Measurements from ENCODE around the gene CTTN. TPM values are rescaled to one million over a fixed set of nuclear protein-coding genes. Genes with fewer than 3 reads are reported as not detected.
"Not testable (repeated sequence)": the region's sequence is repeated elsewhere in the genome, so short reads cannot be mapped to it uniquely, and the experiment has no call there.

CTTN gene
- total RNA-seq, 1 donor from 2014 or later: 71.9 TPM

DNA sequence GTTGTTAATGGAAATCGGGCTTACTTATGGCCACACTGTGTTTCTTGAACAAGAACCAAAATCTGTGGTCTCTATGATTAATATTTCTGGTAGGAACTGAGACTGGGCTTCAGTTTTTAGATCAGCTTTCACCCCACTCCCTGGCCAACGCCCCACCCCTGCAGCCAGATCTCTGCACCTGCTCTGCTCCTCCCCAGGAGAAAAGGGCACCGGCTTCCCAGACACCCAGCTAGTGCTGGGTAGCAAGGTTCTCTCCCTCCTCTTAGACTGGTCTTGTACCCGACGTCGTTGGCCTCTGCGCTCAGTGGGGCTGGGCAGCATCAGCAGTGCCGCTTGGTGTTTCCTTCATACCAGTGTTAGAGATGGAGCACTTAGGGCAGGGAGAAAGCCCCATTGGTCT, 17.0 kb upstream of the CTTN start:
- no peak for ATAC-seq
- no peak for DNase-seq (ENCODE audit: low spot score)

DNA sequence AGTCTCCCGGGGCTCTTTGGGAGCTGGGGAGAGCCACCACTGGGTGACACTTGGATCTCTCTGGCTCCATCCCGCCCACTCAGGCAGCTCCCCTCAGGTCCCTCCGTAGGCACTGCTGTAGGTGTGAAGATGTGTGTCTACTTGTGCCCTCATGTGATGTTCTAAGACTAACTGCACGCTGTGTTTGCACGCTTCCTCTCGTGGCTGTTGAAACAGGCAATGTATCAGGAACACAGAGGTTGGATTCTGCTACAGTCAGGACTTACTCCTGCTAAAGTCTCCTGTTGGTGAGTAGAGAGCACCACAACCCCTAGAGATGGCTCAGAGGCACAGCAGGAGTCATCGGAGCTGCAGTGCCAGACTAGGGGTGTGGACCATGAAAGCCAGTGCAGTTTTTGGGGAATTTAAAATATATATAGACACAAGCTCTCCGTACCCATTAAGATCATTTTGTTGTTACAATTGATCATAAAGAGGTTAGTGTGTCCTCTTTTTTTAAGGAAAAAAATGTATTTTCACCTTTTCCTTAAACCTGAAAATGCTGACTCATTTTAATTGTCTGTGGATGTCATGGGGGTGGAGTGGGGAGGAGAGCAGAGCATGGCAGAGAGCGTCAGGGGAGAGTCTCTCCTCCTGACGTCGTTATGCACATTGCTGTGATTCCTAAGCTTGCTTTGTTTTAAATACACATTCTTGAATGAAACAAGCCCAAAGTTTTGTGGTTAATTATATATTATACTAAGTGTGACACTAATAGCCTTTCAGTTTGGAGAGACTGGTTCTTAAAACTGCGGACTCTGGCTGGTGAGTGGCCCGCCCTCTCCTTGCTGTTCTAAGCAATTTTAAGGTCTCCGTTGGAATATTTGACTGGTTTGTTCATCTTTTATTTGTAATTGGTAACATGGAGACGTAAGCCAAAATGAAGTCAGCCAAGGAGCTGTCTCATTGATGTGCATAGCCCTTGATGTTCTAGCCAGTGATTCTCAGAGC, 16.2 kb upstream of the CTTN start:
- DNase-seq (ENCODE audit: low spot score) (no peak), ATAC-seq (no peak)

DNA sequence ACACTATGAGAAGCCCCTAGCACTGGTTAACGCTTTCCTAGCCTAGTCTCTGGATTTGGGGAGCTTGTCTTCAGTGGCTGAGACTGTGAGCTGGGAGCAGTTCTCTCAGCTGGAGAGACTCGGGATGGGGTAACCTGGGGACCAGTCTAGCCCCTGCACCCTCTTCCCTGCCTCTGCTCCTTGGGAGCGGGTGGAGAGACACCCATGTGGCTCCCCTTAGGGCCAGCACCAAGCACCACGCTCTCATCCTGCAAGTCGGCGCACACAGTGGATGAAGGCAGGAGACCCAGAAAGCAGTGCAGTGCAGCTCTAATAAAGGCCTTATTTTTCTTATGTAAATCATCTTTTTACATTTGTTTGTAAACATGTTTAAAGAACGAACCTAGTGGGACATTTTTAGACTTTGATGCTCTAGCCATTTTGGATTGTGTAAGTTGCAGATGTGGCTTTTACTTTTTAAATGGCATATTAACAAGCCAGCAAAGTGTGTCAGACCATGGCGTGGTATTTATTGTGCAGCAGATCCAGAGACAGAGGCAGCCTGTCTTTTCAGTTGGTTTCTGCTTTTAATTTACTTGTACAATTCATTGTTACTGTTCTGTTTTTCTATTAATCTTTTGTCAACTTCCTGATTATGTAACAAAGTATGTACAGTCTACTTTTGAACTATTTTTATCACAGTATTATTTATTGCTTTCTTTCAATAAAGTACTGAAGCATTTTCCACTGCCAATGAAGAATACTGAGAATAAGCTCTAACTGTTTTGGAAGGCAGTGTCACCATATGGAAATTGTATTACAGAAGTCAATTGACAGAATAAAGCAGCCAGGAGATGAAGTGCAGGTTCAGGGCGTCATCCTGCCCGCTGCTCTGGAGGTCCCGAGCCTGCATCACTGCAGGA, 14.4 kb upstream of the CTTN start:
- DNase-seq (ENCODE audit: low spot score): no peak
- no peak for ATAC-seq

DNA sequence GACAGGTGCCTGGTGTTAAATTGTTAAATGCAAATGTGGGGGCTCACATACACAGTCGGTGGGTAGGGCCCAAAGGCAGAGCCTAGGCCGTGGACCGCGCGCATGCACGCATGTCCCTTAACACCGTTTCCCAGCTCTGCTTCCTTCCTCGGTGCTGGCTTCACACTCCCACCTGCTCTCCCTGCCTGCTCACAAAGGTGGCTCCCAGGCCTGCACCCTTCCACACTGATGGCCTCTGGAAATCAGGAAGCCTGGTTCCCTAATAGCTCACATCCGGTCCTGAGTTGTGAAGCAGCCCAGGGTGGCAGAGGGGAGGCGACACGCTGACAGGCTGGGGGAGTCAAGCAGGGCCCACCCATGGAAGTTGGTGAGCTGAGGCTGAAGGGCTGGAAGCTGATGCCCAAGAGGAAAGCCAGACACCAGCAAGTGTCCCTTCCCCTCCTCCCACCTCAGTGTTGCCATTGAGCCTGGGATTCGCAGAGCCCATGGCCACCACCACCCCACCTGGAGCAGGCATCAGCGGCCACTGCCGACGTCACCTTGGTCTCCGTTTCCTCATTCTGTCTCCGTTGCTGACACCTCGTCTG, 13.7 kb upstream of the CTTN start:
- ATAC-seq (no peak), DNase-seq (ENCODE audit: low spot score) (no peak)

DNA sequence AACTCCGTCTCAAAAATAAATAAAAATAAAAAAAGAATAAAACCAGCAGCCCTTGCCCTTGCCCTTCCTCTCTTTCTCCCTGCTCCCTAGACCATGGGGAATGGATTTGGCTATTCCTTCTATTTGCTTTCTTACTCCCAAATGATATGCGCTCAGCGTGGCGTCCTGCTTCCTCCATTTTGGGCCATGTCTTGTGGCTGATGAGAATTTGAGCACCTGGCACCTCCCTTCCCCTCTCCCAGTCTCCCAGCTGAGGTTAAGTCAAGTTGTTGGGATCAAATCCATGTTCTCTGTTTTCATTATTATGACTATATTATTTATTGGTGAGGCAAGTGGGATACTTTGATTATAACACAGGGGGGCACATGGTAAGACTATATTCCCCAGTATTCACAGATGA, 10.8 kb upstream of the CTTN start:
- ATAC-seq (no peak), DNase-seq (ENCODE audit: low spot score) (no peak)

DNA sequence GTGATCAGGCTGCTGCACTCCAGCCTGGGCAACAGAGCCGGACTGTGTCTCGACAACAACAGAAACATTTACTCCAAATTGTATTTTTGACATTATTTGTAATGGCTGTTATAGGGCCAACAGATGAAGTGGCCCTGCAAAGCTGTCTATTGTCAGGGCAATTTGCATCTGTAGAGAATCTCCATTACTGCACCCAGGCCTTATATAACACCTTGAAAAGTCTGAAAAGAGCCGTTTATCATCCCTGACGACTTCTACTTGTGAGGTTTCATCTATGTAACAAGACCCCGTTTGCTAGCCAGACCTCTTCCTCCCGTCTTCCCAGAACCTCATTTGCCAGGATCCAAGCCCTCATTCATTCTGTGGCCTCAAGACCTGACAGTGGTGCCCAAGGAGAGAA, 9.1 kb upstream of the CTTN start:
- ATAC-seq (no peak), DNase-seq (ENCODE audit: low spot score) (no peak)

DNA sequence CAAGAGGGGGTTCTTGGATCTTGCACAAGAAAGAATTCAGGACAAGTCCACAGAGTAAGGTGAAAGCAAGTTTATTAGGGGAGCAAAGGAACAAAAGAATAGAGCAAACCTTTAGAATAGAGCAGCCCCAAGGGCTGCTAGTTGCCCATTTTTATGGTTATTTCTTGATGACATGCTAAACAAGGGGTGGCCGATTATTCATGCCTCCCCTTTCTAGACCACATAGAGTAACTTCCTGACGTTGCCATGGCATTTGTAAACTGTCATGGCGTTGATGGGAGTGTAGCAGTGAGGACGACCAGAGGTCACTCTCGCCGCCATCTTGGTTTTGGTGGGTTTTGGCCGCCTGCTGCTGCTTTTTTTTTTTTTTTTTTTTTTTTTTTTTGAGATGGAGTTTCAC, 7.4 kb upstream of the CTTN start:
- not testable (repeated sequence) for DNase-seq (ENCODE audit: low spot score)

DNA sequence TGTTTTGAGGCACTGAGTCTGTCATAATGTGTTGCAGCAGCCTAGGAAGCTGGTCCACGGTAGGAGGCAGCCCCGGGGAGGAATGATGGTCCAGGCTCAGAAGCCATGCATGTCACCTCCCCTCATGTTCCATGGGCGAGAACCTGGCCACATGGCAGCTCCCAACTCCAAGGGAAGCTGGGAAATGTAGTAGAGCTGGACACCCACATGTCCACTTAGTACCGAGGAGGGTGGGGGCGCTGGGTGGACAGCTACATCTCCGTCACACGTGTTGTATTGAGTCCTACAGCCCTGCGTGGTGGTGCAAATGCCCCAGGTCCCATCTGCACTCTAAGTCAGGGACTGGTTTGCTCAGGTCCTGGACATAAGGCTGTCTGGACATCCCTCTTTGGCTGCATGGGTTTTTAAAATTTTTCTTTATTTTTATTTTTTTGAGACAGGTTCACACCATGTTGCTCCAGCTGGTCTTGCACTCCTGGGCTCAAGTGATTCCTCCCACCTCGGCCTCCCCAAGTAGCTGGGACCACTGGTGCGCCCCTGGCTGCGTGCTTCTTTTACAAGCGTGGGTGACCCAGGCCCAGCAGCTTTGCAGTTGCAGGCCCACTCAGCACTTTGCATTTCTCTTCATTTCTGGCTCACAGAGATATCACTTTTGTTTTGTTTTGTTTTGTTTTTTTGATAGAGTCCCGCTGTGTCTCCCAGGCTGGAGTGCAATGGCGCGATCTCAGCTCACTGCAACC, 3.9 kb upstream of the CTTN start:
- ATAC-seq (no peak), DNase-seq (ENCODE audit: low spot score) (no peak)

More for the DNA sequence above, 7.4 kb upstream of the CTTN start:
- ATAC-seq: not testable (repeated sequence)

DNA sequence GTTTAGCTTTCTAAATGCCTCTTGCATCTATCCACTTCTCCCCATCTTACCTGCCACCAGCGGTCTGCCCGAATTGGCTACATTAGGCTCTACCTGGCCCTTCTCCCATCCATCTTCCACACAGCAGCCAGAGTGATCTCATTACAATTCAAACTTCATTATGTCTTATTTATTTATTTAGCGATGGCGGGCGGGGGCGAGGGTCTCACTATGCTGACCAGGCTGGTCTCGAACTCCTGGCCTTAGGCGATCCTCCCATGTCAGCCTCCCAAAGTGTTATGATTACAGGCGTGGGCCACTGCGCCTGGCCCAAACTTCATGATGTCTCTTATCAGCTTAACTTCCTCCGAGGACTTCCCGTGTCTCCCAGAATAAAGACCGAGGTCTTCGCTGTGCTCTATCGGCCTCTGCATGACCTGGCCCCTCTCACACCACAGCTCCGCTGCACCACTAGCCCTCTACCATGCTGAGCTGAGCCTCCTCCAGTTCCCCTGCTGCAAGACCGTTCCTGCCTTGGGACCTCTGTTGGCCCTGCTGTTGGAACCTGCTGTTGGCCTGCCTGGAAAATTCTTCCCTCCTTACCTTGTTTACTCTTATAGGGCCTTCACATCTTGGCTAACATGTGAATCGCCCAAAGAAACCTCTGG, 870 bp upstream of the CTTN start:
- DNase-seq (ENCODE audit: low spot score) (no peak), ATAC-seq (peak; percentile 37)

DNA sequence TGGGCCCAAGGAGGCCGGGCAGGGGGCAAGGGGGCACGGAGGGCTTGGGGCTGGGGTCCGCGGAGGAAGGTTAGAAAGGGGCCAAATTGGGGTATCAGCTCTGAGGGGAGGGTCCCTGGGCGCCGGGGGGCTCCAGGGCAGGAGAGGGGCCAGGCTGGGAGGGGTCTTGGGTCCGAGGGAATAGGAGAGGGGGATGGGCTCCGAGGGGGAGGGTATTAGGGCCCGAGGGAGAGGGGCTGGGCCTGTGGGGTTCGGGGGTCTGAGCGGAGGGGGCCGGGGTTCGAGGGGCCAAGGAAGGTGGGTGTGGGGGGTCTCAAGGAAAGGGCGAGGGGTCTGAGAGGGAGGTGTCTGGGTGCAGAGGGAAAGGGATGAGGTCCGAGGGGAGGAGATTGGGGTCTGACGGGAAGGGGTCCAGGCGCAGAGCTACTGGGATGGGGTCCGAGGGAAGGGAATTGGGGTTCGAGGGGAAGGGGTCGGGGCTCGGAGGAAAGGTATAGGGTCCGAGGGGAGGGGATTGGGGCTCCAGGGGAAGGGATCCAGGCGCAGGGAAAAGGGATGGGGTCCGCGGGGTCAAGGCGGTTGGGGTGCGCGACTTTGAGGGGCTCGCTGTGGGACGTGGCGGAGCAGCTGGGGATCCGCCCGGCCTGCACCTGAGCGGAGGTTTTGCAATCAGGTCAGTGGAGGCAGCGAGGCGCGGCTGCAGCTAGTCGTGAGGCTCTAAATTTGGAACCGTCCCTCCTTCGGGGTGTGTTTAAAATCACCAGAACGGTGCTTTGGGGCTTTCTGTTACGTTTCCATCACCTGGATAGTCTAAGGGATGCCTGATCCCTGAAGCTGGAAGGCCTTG, 728 bp downstream of the CTTN start:
- ATAC-seq: no peak
- DNase-seq (ENCODE audit: low spot score): no peak

DNA sequence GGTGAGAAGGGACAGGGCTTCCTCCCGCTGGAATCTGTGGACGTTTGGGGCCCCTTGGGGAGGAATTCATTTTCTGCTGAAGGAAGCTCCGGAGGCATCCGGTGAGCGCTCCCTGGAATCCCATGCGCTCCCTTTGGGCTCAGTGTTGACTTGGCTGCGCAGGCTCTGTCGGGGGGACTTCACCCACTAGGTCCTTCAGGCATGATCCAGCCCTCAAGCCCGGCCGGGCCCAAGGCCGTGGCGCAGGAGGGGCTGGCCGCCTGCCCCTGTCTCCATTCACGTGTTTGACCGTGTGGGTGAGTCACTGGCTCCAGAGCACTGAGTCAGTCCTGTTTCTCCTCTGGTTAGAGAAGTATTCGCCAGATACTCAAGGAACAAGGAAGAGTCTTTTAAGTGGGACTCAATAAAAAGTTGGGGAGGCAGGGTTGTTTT, 1.4 kb downstream of the CTTN start:
- DNase-seq (ENCODE audit: low spot score) (no peak), ATAC-seq (no peak)

DNA sequence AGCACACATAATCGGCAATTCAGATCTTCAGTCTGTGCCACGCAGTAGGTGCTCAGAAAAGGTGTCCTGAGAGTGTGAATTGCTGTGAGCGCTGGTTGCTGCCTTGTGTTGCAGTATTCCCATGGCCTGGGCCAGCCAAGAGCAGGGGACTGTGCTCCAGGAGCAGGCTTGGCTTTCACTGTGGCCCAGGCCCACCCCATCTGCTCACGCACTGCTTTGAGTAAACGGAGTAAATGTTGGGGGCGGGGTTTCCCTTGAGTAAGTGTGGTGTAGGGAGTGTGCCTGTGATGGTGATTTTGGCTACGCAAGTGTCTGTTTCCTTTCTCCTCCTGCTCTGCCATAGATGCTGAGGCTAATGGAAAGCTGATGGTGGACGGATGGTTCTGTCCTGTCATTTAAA, 2.3 kb downstream of the CTTN start:
- no peak for ATAC-seq
- no peak for DNase-seq (ENCODE audit: low spot score)

DNA sequence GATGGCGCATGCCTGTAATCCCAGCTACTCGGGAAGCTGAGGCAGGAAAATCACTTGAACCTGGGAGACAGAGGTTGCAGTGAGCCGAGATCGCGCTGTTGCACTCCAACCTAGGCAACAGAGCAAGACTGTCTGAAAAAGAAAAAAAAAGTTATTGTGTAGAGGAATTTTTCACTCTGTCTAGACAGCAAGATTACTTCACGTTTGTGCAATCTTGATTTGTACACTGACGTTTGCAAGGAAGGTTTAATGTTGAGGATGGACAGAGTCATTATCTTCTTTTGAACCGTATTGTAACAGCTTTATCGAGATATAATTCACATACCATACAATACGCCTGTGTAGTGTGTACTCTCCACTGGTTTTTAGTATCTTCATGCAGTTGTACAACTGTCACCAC, 3.7 kb downstream of the CTTN start:
- ATAC-seq: no peak
- DNase-seq (ENCODE audit: low spot score): no peak

DNA sequence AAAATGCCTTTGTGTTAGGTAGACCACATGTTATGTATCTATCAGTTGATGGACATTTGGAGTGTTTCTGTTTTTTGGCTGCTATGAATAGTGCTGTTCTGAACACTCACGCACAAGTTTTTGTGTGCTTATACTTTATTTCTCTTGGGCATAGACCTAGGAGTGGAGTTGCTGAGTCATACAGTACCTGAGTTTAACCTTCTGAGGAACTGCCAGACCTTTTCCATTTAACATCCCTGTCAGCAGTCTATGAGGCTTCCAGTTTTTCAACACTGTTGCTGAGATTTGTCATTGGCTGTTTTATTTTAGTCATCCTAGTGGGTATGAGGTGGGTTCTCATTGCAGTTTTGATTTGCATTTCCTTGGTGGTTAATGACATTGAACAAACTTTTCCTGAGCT, 4.4 kb downstream of the CTTN start:
- ATAC-seq: no peak
- no peak for DNase-seq (ENCODE audit: low spot score)

DNA sequence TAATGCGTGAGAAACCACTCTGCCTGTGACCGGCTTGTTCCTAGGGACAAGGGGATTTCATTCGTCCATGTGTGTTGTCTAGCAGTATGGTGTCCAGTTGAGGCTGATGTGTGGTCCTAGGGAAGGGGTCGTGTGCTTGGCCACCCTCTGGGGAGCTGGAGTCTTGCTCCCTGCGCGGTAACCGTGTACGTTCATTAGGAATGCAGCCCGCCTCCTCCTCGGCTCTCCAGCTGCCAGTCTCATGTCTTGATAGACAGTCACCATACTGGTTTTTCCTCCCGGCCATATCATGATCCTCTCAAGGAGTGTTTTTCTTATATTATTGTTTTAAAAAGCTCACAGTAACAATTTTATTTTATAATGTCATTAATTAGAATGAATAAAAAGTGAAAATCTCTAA, 5.9 kb downstream of the CTTN start:
- no peak for ATAC-seq
- DNase-seq (ENCODE audit: low spot score): no peak

DNA sequence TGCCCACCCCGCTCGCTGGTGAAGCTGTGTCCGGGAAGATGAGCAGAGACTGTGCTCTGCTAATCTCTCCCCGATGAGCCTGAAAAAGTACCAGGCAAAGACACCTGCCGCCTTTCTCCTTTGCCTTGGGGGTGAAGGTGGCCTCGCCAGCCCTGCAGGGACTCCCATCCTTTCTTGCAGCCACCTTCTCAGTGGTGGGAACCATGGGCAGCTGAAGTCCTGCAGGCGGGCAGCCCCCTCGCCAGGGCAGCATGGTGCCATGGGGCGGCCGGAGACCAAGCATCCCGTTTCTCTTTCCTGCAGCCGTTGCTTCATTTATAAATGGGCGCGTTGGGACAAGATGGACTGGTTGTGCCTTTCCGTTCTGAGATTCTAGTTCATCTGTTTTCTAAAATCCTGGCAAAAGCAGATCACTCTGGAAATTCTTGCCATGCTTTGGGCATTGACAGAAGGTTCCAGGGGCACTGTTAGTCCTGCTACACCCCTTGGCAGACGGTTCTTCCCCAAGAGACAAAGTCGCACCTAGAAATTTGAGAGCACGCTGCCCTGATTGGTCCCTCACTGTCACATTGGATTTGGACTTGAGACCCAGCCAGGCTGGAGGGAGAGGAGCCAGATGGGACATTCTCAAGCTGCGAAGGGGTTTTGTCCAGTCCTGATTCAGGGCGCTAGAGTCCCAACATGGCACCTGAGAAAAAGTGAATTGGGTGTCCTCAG, 7.5 kb downstream of the CTTN start:
- DNase-seq (ENCODE audit: low spot score) (no peak), ATAC-seq (peak; percentile 68)

DNA sequence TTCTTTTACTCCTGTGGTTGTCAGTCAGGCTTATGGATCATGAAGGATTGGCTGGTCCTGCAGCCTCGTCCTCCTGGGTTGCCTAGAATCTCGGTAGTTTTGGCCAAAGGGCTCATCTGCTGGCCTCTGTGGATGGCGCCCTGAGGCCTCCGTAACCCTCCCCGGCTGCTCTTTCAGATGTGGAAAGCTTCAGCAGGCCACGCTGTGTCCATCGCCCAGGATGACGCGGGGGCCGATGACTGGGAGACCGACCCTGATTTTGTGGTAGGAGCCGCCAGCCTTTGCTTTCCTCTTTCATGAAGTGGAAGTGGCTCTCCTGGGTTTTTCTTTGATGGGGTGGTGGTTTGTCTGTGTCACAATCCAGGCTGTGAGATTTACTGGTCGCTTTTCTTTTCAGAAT, 8.8 kb downstream of the CTTN start:
- no peak for ATAC-seq
- no peak for DNase-seq (ENCODE audit: low spot score)

DNA sequence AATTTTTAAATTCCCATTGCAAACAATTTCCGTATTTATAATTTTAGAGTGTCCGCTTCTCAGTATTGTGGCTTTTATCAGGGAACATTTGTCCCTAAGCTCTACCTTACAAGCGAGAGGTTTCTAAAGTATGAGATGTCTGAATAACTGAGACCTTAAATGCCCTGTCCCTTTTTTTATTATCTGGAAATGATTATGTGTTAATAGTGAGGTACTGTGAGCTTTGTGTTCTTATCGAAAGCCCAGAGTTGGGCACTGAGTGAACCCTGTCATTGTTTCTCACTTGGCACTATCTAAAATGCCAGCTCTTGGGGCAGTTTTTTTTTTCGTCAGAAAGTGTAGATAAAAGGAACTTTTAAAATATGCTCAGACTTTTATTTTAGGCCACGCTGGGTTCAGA, 9.5 kb downstream of the CTTN start:
- no peak for DNase-seq (ENCODE audit: low spot score)
- no peak for ATAC-seq

DNA sequence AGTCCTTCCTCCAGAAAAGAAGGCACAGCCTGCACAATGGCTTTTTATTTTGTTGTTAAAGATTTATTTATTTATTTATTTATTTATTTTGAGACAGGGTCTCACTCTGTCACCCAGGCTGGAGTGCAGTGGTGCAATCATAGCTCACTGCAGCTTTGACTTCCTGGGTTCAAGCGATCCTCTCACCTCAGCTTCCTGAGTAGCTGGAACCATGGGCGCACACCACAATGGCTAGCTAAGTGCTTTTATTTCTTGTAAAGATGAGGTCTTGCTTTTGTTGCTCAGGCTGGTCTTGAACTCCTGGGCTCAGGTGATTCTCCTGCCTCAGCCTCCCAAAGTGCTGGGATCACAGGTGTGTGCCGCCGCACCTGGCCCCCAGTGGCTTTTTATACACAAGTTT, 10.0 kb downstream of the CTTN start:
- DNase-seq (ENCODE audit: low spot score); ATAC-seq: not testable (repeated sequence)
